ENCODE data around the gene ATP6V0D1.

Gene ATP6V0D1

DNA sequence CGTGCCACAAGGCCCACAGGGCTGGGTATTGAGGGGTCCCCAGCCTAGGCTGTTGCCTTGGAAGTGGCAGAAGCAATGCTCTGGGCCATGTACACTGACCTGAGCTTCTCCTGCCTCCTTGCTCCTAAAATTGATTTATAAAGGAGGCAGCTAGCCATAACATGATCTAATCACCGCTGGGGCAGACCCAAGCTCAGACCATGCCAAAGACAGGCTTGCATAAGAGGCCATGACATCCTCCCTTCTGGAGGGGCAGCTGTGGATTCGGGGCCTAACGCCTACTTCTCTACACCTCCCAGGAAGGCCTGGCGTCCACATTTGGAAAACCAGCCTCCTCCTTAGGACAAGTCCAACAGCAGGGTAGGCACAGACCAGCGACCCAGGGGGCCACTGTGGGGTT, 37.7 kb downstream of the ATP6V0D1 start:
- no peak for DNase-seq

- DNase-seq: no peak
These were observed 38.2 kb downstream of the ATP6V0D1 start for GRCh38 chr16:67442581-67443255.

GRCh38 chr16:67441907-67442306, 39.0 kb downstream of the ATP6V0D1 start:
- DNase-seq: no peak

- DNase-seq: no peak
These were observed 39.6 kb downstream of the ATP6V0D1 start for GRCh38 chr16:67441271-67441753.

GRCh38 chr16:67438824-67439393, 42.0 kb downstream of the ATP6V0D1 start:
- no peak for DNase-seq

- DNase-seq: no peak
These were observed 42.7 kb downstream of the ATP6V0D1 start for GRCh38 chr16:67438098-67438791.

GRCh38 chr16:67437513-67437912, 43.4 kb downstream of the ATP6V0D1 start:
- DNase-seq: no peak

- DNase-seq: no peak
These were observed 44.2 kb downstream of the ATP6V0D1 start for GRCh38 chr16:67436640-67437193.

- DNase-seq: no peak
These were observed 45.2 kb downstream of the ATP6V0D1 start for GRCh38 chr16:67435758-67436164.

DNA sequence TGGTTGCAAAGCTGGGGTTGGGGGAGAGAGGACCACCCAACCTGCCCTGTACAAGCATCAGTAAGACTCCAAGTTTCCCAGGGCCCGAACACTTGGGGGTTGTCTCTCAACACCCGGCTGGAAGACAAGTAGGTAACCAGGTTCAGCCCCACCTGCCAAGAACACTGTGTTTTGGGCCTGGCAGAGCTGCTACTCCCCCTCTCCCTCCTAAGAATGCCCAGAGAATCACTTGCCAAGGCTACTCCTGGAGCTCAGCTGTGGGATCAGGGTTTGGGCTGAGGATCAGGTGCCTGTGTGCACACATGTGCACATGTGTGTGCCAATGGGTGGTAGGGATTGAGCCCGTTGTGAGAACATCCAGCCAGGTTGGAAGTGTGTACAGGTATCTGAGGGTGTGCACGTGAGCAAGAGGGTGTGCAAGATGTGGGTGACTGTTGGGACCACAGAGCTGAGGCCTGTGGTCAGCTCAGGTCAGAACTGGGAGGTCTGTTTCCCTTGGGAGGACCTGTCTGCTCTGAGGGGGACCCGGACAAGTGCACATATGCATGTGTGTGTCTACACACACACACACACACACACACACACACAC, 47.7 kb downstream of the ATP6V0D1 start:
- DNase-seq: no peak

DNA sequence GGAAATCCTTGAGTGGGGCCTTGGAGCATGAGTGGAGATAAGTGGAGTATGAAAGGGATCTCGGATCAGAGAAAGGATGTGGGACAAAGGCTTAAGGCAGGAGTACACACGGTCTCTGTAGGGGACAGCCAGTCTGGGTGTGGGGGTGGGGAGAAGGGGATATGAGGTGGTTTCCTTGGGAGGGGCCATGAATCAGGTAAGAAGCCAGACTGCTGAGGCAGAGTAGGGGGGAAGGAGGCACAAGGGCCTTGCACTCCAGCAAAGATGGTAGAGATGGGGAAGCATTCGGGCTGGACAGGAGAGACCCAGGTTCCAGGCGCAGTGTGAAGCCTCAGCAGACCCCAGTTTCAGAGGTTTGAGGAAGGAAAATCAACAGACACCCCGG, 48.5 kb downstream of the ATP6V0D1 start:
- DNase-seq: no peak

- DNase-seq: no peak
These were observed 49.0 kb downstream of the ATP6V0D1 start for GRCh38 chr16:67431775-67432505.

DNA sequence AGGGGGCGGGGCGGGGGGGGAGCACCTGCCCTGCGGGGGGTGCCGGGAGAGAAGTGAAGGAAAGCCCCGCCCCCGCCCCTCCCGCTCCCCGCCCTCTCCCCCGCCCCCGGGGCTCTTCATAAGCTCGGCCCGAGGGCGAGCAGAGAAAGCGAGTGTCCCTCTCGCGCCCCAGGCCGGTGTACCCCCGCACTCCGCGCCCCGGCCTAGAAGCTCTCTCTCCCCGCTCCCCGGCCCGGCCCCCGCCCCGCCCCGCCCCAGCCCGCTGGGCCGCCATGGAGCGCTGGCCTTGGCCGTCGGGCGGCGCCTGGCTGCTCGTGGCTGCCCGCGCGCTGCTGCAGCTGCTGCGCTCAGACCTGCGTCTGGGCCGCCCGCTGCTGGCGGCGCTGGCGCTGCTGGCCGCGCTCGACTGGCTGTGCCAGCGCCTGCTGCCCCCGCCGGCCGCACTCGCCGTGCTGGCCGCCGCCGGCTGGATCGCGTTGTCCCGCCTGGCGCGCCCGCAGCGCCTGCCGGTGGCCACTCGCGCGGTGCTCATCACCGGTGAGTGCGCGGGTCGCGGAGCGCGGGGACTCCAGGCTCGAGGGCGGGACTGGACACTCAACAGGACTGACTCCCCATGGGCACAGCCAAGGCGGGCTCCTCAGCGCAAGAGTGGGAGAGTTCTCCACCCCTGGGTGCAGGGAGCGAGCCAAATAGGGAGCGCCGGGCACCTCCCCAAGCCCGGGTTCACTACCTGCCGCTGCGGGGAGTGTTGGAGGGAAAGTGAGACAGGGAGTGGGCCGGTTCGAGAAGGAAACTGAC, 49.8 kb downstream of the ATP6V0D1 start, which contains the start of gene HSD11B2:
HSD11B2 (plus strand) TSS at position 145 of the 798 bp plus-strand sequence; CDS start at position 273, 128 bp downstream.
- DNase-seq: peak; percentile 43

DNA sequence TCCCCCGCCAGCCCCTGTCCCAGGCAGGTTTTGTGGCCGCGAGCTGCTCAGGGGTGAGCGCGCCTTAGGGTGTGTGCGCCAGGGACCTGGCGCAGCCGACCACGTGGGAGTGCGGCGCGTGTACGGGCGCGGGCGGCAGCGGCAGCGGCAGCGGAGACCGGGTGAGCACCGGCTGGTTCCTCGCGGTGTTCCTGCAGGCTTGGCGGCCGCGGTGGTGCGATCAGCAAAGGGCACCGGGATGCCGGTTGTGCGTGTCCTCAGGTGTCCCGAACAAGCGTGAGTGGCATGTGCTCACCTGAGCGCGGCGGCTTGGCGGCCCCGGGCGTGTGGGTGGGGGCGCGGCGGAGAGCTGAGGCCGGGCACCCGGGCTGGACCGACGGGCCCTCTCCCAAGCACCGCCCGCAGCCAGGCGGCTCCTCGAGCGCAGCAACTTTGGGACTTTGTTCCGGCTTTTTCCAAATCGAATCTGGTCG, 50.4 kb downstream of the ATP6V0D1 start:
- peak; percentile 48 for DNase-seq

GRCh38 chr16:67429799-67430503, 51.0 kb downstream of the ATP6V0D1 start:
- DNase-seq: no peak

DNA sequence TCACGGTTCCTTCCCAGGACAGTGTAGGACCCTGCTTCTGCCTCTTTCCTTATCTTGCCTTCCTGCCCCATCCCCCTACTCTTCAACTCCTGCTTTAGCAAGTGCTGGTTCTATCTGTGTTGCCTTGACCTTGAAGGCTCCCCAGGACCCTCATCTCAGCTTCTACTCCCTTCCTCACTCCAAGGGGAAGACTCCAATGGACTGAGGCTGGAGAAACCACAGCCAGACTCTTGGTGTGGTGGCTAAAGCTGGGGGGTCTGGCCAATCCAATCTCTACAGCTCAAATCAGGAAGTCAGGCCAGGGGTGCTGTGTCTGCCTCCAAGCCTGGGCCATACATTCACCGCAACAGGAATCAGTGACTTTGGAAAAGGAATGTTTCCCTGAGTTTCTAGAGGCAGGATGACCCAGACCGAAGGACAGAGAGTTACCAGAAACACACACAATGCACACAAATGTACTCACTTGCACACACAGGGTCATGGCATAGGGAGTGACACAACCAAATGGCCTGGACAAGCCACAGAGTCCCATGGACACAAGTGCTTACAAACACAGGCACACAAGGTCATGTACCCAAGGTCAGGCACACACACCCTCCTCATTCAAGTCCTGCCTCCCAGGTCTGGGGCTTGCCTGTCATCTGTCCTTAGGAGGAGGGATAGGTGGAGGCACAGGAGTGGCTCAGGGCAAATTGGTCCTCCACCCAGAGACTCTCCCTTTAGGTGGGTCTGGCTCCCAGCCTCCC, 51.7 kb downstream of the ATP6V0D1 start:
- no peak for DNase-seq

DNA sequence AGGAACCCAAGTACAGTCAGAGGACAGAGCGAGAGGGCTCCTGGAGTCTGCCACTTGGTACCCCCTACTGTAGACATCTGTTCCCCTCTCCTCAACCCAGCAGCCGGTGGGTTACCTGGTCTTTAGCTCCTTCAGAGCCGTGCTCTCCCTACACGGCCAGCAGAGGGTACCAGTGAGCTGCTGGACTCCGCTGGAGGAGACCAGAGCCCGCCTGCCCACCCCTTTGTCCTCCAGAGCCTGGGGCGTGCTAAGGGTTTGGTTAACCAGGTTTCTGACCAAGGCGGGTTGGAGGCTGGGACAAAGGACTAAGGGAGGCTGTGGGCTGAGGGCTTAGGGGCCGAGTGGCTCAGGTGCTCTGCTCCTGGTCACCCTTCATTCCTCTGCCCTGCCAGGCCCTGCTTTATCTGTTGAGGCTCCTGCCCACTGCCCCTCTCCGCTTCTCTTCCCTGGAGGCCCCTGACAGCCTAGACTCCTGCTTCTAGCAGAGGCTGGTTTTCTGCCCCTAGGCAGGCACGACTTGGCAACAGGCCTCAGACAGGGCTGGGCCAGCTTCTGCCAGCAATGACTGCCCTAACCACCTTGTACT, 52.7 kb downstream of the ATP6V0D1 start:
- DNase-seq: peak; percentile 62

DNA sequence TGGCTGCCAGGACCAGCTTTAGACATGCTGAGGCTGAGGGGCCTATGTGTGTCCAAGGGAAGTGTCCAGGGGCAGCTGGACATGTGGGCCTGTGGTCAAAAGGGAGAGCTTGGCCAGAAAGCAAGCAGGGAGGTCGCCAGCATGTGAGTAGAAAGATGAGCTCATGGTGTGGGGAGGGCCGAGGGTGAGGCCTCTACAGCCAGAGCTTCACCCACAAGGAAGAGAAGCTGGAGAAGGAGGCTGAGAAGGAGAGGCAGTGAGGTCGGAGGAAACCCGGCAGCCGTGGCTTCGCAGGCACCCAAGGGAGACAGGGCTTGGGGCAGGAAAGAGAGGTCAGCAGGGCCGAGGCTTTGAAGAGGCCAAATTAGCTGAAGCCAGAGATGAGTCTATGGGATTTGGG, 54.0 kb downstream of the ATP6V0D1 start:
- DNase-seq: no peak

- no peak for DNase-seq
These were observed 54.9 kb downstream of the ATP6V0D1 start for GRCh38 chr16:67426022-67426421.

DNA sequence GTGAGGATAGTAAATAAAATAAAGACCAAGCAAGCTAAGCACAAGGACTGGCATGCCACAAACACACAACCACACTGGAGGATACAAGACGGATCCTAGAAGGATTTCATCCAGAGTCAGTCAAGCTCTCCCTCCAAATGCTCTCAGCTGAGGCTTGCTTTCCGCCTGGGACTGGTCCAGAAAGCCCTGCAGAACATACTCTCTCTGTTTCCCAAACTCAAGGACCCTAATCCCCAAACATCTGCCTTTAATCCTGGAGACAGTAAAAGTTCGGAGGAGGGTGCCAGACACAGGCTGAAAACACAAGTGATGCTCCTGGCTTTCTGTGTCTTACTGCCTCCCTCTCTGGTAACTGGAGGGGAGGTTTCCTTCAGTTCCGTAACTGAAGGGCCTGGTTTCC, 55.4 kb downstream of the ATP6V0D1 start:
- no peak for DNase-seq

Data from stimulated activated CD4-positive, alpha-beta T cell treated with anti-CD3 and anti-CD28 coated beads, Interleukin-4, amount 100 ng/mL, for 1 hour (primary cell).